ENCODE data around the gene TGFB3.

DNA sequence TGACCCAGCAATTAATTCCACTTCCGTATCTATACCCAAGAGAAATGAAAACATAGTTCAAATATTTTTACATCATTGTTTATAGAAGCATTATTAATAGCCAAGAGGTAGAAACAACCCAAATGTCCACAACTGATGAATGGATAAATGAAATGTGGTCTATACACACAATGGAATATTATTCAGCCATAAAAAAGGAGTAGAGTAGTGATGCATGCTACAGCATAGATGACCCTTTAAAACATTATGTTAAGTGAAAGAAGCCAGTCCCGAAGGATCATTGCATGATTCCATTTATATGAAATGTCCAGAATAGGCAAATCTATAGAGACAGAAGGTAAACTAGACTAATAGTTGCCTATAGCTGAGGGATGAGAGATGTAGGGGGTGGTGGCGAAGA, 29.3 kb downstream of the TGFB3 start:
- TF ChIP-seq POLR2A (IDR thresholded peaks at IDR 0.05; ENCODE audit: low read depth, low read length), result no peak
- no peak for TF ChIP-seq POLR2AphosphoS5 (IDR thresholded peaks at IDR 0.05; ENCODE audit: low read depth, low read length)
- no peak for TF ChIP-seq TAF1 (IDR thresholded peaks at IDR 0.05; ENCODE audit: borderline replicate concordance, low read depth, low read length)
